ENCODE results near the gene EPB41L2.
A peak's percentile ranks its signal among the peaks of the same experiment; 100 is the strongest.
"Not testable (repeated sequence)": the region's sequence is repeated elsewhere in the genome, so short reads cannot be mapped to it uniquely, and the experiment has no call there.

Gene EPB41L2

DNA sequence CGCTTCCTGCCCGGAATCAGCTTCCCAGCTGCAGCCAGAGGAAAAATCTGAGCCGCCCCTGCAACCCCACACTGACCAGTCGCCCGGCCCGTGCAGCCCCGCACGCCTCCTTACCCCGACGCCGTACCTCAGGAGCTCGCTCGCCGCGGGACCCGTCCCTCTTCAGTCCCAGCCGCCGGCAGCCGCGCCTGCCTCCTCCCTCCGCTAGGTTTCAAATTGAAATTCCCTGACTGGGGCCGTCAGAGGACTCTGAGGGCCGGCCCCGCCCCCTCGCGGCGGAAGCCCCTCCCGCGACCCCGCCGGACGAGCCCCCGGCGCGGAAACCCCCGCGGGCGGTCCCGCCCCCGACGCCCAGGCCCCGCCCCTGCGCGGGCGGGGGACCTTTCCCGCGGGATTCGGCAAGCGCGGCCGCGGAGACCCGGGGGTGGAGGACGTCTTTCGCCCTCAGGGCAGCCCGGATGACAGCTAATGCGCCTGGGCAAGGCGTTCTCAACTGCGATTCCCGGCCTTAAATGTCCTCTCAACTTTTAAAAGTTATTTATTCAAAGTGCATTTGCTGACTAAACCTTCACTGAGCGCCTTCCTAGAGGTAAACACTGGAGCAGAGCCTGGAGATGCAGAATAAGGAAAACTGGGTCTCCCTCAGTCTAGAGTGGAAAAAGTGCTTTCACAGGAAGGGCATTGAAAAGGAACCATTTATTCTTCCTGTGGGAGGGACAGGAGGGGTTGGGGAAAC lies at the start of gene EPB41L2:
Gene EPB41L2 (minus strand): TSS at position 218 of the 736 bp plus-strand sequence. CDS start 106,760 bp downstream, outside the sequence.
- H3K9ac ChIP-seq (ENCODE audit: low read length): peak within 1 kb of the TSS; percentile 47
- H3K27ac ChIP-seq (ENCODE audit: low read length): no peak within 1 kb of the TSS
- H3K36me3 ChIP-seq (ENCODE audit: control insufficient read depth, low read depth, low read length): no peaks in the 10 kb centered on the region
- H3K4me3 ChIP-seq (ENCODE audit: low read length): peak within 1 kb of the TSS; percentile 64
- peaks cover 18% of the 10 kb centered on the region for H3K4me1 ChIP-seq (ENCODE audit: control insufficient read depth, low read depth, low read length)
- no peaks in the 10 kb centered on the region for H3K9me3 ChIP-seq (ENCODE audit: control insufficient read depth, low read depth, low read length)
- peaks cover 29% of the 10 kb centered on the region for H3K27me3 ChIP-seq (ENCODE audit: control insufficient read depth, insufficient read depth, low read length)

DNA sequence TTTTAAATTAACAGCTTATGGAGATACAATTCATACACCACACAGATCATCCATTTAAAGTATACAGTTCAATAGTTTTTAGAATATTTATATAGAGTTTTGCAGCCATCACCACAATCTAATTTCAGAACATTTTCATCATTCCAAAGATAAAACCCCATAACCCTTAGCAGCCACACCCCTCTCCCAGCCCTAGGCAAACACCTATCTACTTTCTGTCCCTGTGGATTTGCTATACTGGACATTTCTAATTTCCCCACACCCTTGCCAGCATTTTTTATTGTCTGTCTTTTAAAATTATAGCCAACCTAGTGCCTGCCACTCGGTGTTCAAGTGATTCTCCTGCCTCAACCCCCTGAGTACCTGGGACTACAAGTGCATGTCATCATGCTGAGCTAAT lies 49.2 kb upstream of the EPB41L2 start:
- Histone ChIP-seq H3K27me3 (ENCODE audit: control insufficient read depth, insufficient read depth, low read length) (no peaks in the 10 kb centered on the region), H3K4me1 (ENCODE audit: control insufficient read depth, low read depth, low read length) (no peaks in the 10 kb centered on the region), H3K9ac (ENCODE audit: low read length) (no peak overlapping the region), H3K9me3 (ENCODE audit: control insufficient read depth, low read depth, low read length) (peaks cover 3% of the 10 kb centered on the region), H3K36me3 (ENCODE audit: control insufficient read depth, low read depth, low read length) (no peaks in the 10 kb centered on the region), H3K27ac (ENCODE audit: low read length) (no peak overlapping the region), H3K4me3 (ENCODE audit: low read length) (no peak overlapping the region)

DNA sequence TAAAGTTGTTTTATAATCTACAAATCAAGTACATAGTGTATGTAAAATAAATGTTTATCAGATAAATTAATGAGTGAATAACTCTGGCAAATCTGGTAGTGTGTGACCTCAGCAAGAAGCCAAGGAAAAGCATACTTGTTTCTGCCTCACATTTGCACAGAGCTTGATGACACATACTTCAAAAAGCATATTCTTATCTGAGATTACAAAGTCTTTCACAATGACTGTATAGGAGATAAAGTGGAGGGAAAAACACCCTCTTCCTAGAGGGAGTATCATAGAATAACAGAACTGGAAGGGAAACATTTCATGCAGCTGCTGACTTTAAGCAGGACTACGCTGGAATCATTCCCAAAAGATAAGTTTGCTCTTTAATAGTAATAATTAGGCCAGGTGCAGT lies 44.1 kb upstream of the EPB41L2 start:
- H3K27me3 ChIP-seq (ENCODE audit: control insufficient read depth, insufficient read depth, low read length): no peaks in the 10 kb centered on the region
- H3K9ac ChIP-seq (ENCODE audit: low read length): no peak overlapping the region
- no peak overlapping the region for H3K4me3 ChIP-seq (ENCODE audit: low read length)
- H3K4me1 ChIP-seq (ENCODE audit: control insufficient read depth, low read depth, low read length): no peaks in the 10 kb centered on the region
- H3K9me3 ChIP-seq (ENCODE audit: control insufficient read depth, low read depth, low read length): no peaks in the 10 kb centered on the region
- no peak overlapping the region for H3K27ac ChIP-seq (ENCODE audit: low read length)
- H3K36me3 ChIP-seq (ENCODE audit: control insufficient read depth, low read depth, low read length): no peaks in the 10 kb centered on the region

DNA sequence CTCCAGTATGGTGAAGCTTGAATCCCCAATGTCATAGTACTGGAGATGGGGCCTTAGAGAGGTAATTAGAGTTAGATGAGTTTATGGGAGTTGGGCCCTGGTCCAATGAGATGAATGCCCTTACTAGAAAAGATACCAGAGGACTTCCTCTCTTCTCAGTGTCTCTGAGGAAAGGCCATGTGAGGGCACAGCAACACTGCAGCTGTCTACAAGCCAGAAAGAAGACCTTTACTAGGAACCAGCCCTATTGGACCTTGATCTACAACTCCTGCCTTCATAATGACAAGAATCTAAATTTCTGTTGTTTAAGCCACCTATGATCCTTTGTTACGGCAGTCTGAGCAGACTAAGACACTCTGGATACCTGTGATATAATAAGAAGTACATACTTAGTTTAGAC lies 40.9 kb upstream of the EPB41L2 start:
- no peak overlapping the region for H3K27ac ChIP-seq (ENCODE audit: low read length)
- no peaks in the 10 kb centered on the region for H3K27me3 ChIP-seq (ENCODE audit: control insufficient read depth, insufficient read depth, low read length)
- H3K9ac ChIP-seq (ENCODE audit: low read length): no peak overlapping the region
- H3K4me3 ChIP-seq (ENCODE audit: low read length): no peak overlapping the region
- H3K4me1 ChIP-seq (ENCODE audit: control insufficient read depth, low read depth, low read length): no peaks in the 10 kb centered on the region
- H3K9me3 ChIP-seq (ENCODE audit: control insufficient read depth, low read depth, low read length): no peaks in the 10 kb centered on the region
- no peaks in the 10 kb centered on the region for H3K36me3 ChIP-seq (ENCODE audit: control insufficient read depth, low read depth, low read length)

DNA sequence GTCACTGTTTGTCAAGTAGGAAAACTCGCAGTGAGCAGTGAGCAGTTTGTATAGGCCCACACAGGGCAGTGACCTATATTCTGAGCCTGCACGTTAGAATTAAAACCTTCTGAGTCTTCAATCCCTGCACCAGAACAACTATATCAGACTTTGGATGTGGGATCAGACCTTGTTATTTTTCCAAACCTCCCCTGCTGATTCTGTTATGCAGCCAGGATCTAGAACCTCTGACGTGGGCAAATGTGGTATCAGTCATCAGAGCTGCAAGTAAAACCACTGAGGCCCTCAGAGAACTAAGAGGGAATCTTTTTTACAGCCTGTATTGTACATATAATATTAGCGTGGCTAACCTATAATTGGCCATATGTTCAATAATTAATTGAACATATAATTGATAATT lies 40.3 kb upstream of the EPB41L2 start:
- Histone ChIP-seq H3K27ac (ENCODE audit: low read length) (no peak overlapping the region), H3K9ac (ENCODE audit: low read length) (no peak overlapping the region), H3K4me3 (ENCODE audit: low read length) (no peak overlapping the region), H3K27me3 (ENCODE audit: control insufficient read depth, insufficient read depth, low read length) (no peaks in the 10 kb centered on the region), H3K36me3 (ENCODE audit: control insufficient read depth, low read depth, low read length) (no peaks in the 10 kb centered on the region), H3K9me3 (ENCODE audit: control insufficient read depth, low read depth, low read length) (no peaks in the 10 kb centered on the region), H3K4me1 (ENCODE audit: control insufficient read depth, low read depth, low read length) (no peaks in the 10 kb centered on the region)

DNA sequence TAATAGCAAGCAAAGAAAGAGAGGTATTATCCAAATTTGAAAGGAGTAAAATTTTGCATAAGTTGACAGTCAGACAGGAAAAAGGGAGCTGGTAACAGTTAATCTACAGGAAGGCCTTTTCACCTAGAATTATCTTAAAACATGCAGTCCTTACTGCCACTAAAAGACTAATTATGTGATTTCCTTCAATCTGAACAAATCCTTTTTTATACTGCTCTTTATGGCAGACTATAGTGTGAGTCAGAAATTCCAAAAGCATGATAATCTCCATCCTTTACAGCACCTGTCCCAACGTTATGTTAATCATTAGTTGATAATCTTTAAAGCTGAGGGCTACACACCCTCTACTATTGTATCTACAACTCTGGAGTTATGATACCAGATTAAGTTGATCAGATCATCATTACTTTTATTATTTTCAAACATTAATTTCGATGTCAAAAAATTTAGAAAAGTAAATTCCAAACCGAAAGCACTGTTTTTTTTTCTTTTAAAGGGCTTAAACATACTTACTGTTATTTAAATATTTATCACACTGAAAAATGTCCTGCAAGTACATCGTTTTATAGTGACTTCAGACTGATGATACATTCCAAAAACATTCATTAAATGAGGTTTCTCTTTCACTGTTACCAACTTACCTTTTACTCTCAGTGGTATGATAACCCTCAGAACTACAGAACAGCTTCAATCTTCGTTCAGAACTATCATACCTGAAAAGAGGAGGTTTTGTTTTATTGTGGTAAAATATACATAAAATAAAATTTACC lies 39.1 kb upstream of the EPB41L2 start:
- Histone ChIP-seq H3K9ac (ENCODE audit: low read length) (no peak overlapping the region), H3K4me3 (ENCODE audit: low read length) (no peak overlapping the region), H3K27ac (ENCODE audit: low read length) (no peak overlapping the region), H3K4me1 (ENCODE audit: control insufficient read depth, low read depth, low read length) (no peaks in the 10 kb centered on the region), H3K9me3 (ENCODE audit: control insufficient read depth, low read depth, low read length) (no peaks in the 10 kb centered on the region), H3K36me3 (ENCODE audit: control insufficient read depth, low read depth, low read length) (no peaks in the 10 kb centered on the region), H3K27me3 (ENCODE audit: control insufficient read depth, insufficient read depth, low read length) (no peaks in the 10 kb centered on the region)

DNA sequence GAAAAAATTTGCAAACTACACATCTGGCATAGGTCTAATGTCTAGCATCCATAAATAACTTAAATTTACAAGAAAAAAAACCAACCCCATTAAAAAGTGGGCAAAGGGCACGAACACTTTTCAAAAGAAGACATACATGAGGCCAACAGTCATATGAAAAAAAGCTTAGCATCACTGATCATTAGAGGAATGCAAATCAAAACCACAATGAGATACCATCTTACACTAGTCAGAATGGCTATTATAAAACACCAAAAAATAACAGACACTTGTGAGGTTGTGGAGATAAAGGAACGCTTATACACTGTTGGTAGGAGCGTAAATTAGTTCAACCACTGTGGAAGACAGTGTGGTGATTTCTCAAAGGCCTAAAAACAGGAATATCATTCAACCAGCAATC lies 33.7 kb upstream of the EPB41L2 start:
- no peaks in the 10 kb centered on the region for H3K36me3 ChIP-seq (ENCODE audit: control insufficient read depth, low read depth, low read length)

DNA sequence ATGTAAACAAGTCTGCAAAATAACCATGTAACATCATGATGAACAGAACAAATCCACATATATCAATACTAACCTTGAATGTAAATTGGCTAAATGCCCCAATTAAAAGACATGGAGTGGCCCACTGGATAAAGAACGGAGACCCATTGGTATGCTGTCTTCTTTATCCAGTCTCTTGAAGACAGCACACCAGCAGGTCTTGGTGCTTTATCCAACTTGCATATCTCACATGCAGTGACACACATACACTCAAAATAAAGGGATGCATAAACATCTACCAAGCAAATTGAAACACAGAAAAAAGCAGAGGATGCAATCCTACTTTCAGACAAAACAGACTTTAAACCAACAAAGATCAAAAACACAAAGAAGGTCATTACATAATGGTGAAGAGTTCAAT lies 30.3 kb upstream of the EPB41L2 start:
- no peaks in the 10 kb centered on the region for H3K4me1 ChIP-seq (ENCODE audit: control insufficient read depth, low read depth, low read length)
- H3K27ac ChIP-seq (ENCODE audit: low read length): no peak overlapping the region
- no peak overlapping the region for H3K4me3 ChIP-seq (ENCODE audit: low read length)
- peaks cover 3% of the 10 kb centered on the region for H3K9me3 ChIP-seq (ENCODE audit: control insufficient read depth, low read depth, low read length)
- no peak overlapping the region for H3K9ac ChIP-seq (ENCODE audit: low read length)
- H3K27me3 ChIP-seq (ENCODE audit: control insufficient read depth, insufficient read depth, low read length): no peaks in the 10 kb centered on the region
- no peaks in the 10 kb centered on the region for H3K36me3 ChIP-seq (ENCODE audit: control insufficient read depth, low read depth, low read length)

More for the DNA sequence above, 33.7 kb upstream of the EPB41L2 start:
- Histone ChIP-seq H3K4me1 (ENCODE audit: control insufficient read depth, low read depth, low read length) (no peaks in the 10 kb centered on the region), H3K27me3 (ENCODE audit: control insufficient read depth, insufficient read depth, low read length) (no peaks in the 10 kb centered on the region), H3K27ac (ENCODE audit: low read length) (no peak overlapping the region), H3K4me3 (ENCODE audit: low read length) (no peak overlapping the region), H3K9me3 (ENCODE audit: control insufficient read depth, low read depth, low read length) (peaks cover 3% of the 10 kb centered on the region), H3K9ac (ENCODE audit: low read length) (no peak overlapping the region)

DNA sequence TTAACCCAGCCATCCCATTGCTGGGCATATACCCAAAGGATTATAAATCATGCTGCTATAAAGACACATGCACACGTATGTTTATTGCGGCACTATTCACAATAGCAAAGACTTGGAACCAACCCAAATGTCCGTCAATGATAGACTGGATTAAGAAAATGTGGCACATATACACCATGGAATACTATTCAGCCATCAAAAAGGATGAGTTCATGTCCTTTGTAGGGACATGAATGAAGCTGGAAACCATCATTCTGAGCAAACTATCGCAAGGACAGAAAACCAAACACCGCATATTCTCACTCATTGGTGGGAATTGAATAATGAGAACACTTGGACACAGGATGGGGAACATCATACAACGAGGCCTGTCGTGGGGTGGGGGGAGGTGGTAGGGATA lies 28.9 kb upstream of the EPB41L2 start:
- not testable (repeated sequence) for H3K9me3 ChIP-seq (ENCODE audit: control insufficient read depth, low read depth, low read length); H3K4me3 ChIP-seq (ENCODE audit: low read length); H3K27me3 ChIP-seq (ENCODE audit: control insufficient read depth, insufficient read depth, low read length); H3K9ac ChIP-seq (ENCODE audit: low read length); H3K27ac ChIP-seq (ENCODE audit: low read length); H3K4me1 ChIP-seq (ENCODE audit: control insufficient read depth, low read depth, low read length); H3K36me3 ChIP-seq (ENCODE audit: control insufficient read depth, low read depth, low read length)

DNA sequence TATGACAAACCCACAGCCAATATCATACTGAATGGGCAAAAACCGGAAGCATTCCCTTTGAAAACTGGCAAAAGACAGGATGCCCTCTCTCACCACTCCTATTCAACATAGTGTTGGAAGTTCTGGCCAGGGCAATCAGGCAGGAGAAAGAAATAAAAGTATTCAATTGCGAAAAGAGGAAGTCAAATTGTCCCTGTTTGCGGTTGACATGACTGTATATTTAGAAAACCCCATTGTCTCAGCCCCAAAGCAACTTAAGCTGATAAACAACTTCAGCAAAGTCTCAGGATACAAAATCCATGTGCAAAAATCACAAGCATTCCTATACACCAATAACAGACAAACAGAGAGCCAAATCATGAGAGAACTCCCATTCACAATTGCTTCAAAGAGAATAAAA lies 27.3 kb upstream of the EPB41L2 start:
- not testable (repeated sequence) for H3K36me3 ChIP-seq (ENCODE audit: control insufficient read depth, low read depth, low read length); H3K27ac ChIP-seq (ENCODE audit: low read length); H3K27me3 ChIP-seq (ENCODE audit: control insufficient read depth, insufficient read depth, low read length); H3K4me1 ChIP-seq (ENCODE audit: control insufficient read depth, low read depth, low read length); H3K9ac ChIP-seq (ENCODE audit: low read length); H3K4me3 ChIP-seq (ENCODE audit: low read length)
- H3K9me3 ChIP-seq (ENCODE audit: control insufficient read depth, low read depth, low read length): peaks cover 12% of the 10 kb centered on the region

DNA sequence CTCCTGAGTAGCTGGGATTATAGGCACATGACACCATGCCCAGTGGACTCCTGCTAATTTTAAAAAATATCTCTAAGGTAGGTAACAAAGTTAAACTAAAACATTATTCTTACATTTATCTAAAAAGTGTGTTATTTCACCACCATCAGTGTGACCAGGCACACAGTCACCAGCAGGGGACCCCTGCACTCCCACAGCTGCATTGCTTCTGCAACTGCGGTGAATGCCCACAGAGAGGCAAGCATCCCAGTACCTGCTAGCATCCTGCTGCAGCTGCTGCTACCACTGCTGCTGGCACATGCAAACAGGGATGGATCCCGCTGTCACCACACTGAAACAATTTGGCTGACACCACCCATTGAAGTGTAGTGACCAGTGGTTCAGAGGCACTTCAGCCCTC lies 21.9 kb upstream of the EPB41L2 start:
- Histone ChIP-seq H3K9me3 (ENCODE audit: control insufficient read depth, low read depth, low read length) (peaks cover 8% of the 10 kb centered on the region), H3K27ac (ENCODE audit: low read length) (no peak overlapping the region), H3K4me3 (ENCODE audit: low read length) (no peak overlapping the region), H3K4me1 (ENCODE audit: control insufficient read depth, low read depth, low read length) (peaks cover 4% of the 10 kb centered on the region), H3K36me3 (ENCODE audit: control insufficient read depth, low read depth, low read length) (no peaks in the 10 kb centered on the region), H3K27me3 (ENCODE audit: control insufficient read depth, insufficient read depth, low read length) (no peaks in the 10 kb centered on the region), H3K9ac (ENCODE audit: low read length) (no peak overlapping the region)

DNA sequence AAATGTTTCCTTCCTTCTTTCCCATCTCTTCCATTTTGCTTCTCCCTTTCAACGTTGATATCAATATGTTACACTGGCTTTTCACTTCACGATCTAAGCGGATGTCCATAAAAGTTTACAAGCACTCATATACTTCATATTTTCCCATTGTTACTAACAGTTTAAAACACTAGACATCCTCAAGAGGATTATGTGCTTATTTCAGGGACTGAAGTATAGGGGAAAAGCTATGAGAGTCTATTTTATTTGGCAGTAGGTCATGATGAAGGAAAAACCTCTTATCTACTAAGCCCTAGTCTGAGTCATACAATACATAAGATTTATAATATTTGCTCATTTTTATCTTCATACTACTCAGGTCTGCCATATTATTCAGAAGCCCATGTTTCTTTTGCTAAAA lies 20.6 kb upstream of the EPB41L2 start:
- H3K4me3 ChIP-seq (ENCODE audit: low read length): no peak overlapping the region
- H3K36me3 ChIP-seq (ENCODE audit: control insufficient read depth, low read depth, low read length): no peaks in the 10 kb centered on the region
- no peak overlapping the region for H3K27ac ChIP-seq (ENCODE audit: low read length)
- no peak overlapping the region for H3K9ac ChIP-seq (ENCODE audit: low read length)
- no peaks in the 10 kb centered on the region for H3K27me3 ChIP-seq (ENCODE audit: control insufficient read depth, insufficient read depth, low read length)
- H3K4me1 ChIP-seq (ENCODE audit: control insufficient read depth, low read depth, low read length): peaks cover 4% of the 10 kb centered on the region
- H3K9me3 ChIP-seq (ENCODE audit: control insufficient read depth, low read depth, low read length): peaks cover 8% of the 10 kb centered on the region
